Breast epithelium (tissue), 3 donors: ENCODE results near the gene ERGIC1.

Experiments used
- CTCF ChIP-seq, 3 donors: fragments of 450-650 bp; IDR thresholded peaks; one replicate each; pipeline ENCODE4 v1.5.1; 2016 to 2017; ENCODE audit warnings: antibody characterized with exemption in 3 of 3, mild to moderate bottlenecking in 3 of 3, moderate library complexity in 3 of 3
- POLR2A ChIP-seq: fragments of 450-650 bp; IDR thresholded peaks from one replicate; pipeline ENCODE4 v1.6.1; 2016; ENCODE audit warnings: antibody characterized with exemption, mild to moderate bottlenecking, moderate library complexity

GRCh38 chr5:172940268-172941066 is 106.4 kb downstream of the ERGIC1 start:
- no peak for TF ChIP-seq CTCF (IDR thresholded peaks at IDR 0.05)
- no peak for TF ChIP-seq POLR2A
